ENCODE measurements around the gene RAD1.
A peak's percentile ranks its signal among the peaks of the same experiment; 100 is the strongest.

Gene RAD1

DNA sequence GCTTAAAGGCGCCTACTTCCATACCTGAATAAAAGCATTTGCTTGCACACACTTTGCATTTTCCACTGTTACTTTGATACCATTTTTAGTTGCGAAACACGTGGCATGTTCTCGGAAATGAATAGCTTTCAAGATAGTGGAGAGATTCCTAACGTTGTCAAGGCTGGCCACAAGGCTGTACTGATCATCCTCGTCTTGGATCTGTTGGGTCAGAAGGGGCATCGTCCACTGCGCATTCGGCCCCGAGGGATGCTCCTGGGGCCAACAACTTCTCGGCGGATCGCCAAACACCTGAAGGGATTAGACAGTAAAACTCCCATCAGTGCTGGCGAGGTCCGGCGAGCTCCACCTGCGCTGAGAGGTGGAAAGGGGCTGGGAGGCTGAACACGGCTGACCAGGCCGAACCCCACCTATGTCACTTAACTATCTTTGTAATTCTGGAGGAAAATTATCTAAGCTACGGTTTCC lies 599 bp downstream of the RAD1 start:
- DNase-seq = peak; percentile 18

DNA sequence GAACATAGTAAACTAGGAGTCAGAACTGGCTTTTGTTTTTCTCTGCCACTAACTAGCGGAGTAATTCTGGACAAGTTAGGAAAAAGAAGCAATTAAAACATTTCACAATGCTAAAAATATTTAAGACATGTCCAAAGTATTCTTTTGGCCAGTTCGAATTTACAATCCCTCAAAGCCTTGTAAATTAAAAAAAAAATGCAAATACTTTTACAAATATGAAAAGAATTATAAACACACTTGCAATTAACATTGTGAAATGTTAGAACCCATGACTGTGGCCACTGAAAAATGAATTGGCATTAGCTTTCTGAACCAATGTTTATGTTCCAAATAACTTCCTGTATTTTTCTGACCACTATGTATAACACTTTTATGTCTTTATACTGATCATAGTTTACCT lies 2.2 kb downstream of the RAD1 start:
- DNase-seq = no peak

DNA sequence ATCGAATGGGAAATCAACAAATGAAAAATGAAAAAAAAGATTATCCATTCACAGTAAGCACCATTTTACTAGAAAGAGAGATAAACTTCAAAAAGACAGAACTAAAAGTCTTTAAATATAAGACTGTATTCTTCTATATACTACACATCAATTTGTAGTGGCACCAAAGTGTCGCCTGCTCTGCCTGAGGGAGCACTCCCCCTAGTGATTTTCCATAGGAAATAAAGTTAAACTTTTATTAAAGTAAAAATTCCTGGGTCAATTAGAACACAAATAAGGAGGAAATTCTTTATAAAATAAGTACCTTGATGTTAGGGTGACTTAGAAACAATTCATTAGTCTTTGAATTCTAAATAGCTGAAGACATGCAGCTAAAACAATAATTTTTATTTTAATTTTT lies 9.7 kb downstream of the RAD1 start:
- no peak for DNase-seq

DNA sequence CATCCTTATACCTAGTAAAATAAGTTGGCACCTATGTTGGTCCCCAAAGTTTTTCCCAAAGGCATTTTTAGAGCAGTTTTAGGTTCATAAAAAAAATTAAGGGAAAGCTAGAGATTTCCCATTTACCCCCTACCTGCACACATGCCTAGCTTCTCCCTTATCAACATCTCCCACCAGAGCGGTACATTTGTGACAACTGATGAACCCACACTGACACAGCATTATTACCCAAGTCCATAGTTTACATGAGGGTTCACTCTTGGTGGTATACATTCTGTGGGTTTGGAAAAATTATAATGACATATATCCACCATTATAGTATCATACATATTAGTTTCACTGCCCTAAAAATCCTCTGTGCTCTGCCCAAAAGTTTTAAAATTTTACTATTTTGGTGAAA lies 12.0 kb downstream of the RAD1 start:
- no peak for DNase-seq

DNA sequence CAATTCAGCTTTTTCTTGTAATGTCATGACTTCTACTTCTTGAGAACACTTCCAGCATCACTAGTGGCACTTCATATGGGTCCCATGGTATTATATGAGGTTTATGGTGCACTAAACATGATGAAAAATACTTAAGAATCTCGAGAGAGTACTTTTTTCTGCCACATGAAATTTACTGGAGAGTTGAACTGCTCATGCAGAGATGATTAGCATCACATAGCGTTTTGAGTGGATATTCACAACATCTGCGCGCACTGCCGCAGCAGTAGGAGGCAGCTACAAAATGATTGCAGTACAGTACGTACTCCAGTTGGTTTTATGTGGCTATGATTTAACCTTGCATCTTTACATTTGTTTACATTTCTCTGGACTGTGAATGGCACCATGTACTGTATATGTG lies 14.7 kb downstream of the RAD1 start:
- DNase-seq = no peak

DNA sequence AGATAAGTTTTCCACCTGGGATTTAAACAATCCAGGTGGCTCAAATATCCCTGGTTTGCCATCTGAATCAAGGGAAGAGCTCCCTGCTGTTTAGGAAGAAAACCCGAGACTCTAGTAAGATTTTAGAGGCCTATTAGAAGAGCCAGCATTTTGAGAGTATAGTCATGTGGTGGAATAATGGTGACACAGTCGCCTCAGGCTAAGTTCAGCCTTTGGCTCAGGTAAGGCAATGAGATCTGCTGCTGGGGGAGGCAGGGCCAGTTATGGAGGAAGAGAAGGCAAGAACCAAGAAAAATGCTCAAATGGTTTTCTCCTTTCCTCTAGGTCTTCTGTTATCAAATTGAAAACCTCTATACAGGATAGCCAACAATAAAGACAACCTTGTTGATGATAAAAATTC lies 16.2 kb downstream of the RAD1 start:
- DNase-seq = no peak

DNA sequence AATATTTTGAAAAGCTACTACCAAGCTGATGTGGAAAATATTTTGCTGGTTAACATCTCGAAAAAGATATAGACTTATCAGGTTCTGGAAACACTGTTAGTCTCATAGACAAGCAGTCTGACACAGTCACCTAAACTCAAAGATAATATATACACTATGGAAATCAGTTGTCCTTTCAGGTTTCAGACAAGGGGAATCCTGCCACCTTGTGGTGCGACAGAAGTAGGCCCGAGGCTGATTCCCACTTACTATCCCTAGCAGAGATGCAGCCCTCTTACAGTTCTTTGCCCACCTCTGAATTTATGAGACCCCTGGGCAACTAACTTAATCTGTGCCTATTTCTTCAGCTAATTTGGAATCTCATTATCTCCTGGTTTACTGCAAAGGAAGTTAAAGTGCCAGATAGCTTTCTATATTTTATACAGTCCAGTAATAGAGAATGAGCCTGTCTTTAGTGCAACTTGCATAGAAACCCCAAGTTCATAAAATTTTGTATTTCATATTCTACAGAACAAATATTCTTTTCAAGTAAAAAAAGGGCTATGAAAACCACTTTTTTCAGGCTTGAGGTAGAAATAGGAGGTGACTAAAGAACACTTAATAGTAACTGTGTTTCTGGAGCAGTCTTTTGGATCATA lies 16.9 kb downstream of the RAD1 start:
- peak; percentile 71 for DNase-seq

DNA sequence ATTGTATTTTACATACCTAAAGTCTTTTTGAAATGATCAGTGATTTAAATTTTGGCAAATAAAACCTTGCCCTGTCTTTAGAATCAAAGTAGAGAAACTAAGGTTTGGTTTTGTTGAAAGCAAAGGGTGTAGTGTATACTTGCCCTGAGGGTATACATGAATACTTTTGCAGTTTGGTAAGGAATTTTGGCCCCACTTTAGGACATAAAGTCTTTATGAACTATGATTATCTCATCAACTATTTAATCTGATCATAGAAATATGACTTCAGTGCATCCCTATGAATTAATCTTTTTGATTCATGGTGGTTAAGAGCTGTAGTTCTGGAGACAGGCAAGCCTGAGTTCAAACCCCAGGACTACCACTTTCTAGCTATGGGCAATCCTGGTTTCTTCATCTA lies 17.7 kb downstream of the RAD1 start:
- no peak for DNase-seq

DNA sequence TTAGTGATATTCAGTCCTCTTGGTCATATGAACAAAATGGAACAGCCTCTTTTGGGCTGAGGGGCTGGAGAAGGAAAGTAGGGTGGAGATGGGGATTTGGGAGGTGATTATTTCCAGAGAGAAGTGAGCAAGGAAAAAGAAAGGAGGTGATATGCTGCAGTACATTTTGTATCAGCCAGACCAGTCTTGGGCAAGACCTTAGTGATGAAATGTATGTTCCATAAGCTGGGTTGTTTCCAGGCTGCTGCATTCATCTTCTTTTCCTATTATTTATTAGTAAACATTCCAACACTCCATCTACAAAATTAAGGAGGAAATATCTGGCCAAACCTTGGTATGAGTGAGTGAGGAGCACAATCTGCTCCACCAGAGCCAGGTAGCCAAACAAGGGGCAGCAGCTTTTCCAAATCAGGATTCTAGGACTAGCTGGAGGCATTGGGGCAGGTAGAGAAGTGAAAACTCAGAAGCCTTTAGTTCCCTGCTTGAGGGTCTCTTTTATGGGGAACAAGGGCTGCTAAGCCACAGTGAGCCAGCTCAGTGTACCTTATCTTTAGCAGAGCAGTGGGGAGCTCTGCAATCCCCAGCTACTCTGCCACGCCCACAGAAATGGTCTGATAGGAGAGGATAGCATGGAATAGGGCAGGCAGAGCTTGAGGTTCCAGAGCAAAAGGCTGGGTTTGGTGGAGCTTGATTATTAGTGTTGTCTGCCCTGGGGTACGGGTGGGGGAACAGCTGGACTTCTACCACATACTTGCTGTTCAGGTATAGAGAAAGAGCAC lies 19.5 kb downstream of the RAD1 start:
- no peak for DNase-seq

DNA sequence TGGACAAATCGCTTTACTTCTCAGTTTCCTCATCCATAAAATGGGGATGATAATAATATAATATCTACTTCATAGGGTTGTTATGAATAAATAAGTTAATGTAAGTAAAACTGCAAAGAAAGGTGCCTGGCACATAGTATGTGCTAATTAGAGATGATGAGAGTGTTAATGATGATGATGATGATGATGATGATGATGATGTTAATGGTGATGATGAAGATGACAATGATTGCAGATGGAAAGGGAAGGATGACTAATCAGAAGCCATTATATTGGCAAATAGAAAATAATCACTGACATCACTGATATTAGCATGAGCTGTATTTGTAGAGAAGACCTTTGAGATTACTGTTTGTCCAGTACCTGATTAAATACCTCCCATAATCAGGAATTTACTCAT lies 20.6 kb downstream of the RAD1 start:
- no peak for DNase-seq

DNA sequence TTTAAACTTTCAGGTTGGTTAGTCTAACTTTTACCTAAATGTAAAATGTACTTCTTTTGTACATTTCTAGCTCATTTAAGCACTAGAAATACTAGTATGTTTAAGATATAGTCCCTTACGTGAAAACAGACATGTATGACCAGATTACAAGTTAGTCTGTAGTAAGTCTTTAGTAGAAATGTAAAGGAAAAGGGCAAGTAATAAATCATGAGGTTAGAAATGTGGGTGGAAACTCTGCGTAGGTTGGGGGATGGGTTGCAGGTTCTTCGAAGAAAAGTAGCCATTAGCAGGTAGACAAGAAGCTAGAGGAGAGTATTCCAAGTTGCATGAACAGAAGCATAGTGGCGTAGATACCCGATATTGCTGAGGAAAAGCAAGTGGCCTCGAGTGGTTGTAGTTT lies 22.9 kb downstream of the RAD1 start:
- no peak for DNase-seq

DNA sequence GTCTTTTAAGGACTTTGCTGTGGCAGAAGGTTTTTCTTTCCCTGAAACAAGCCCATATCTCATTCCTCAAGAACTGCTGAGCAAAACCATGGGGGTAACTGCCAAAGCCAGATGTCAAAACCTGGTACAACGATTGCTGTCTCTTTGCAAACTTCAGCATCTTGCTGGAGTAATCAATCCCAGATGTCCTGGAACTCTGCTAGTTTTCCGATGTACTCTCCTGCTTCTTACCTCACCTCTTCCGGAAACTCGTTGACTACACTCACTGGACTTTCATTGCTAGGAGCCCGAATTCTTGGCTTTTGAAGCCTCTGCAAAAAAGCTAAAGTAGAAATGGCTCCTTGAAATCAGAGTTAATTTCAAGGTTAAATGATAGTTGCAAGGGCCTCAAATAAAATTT lies 23.3 kb downstream of the RAD1 start:
- DNase-seq = no peak

DNA sequence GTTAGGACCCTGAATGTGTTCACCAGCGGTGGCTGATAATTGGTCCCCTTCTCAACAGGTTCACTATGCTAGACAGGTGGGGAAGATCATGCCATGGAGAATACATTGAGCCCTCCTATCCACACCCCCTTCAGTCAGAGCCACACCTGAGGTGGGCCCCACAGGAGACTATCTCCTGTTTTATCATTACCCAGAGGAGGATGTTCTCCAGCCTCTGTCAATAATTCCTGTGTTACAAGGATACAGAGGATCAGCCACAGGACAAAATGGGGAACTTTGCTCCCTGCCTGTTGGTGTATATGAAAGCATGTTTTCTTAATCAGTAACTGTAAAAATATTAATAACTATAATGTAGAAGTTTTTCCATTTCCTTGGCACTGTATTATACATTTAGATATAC lies 25.9 kb downstream of the RAD1 start:
- DNase-seq = no peak

DNA sequence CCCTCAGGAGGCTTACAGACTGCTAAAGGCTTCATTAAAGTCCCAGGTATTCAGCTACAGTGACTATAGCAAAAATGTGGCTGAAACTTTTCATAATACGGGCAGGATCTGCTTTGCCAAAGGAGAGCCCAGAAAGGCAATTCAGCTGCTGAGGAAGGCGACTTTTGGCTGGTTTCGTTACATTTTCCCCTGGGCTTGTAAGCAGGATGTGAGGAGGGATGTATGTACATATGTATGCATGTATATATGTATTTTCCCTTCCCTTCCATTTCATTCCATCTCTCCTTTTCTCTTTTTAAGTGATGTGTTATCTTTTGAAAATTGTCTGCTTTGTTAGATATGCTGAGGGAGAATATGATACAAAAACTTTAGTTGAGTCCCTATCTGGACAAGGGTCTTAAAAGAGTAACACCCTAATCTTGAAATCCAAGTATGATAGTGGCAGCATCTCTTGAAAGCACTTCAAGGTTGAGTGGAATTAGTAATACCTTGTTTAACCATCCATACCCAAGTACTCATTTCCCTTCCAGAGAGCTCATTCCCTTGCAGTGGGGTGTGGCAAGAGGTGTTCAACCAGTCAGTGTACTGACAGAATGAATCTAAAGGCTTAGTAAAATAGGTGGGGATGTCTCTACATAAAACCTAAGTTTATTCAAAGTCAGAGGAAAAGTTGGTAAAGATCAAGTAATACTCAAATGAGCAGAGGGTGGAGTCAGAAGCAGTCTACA lies 28.7 kb downstream of the RAD1 start:
- DNase-seq = no peak

DNA sequence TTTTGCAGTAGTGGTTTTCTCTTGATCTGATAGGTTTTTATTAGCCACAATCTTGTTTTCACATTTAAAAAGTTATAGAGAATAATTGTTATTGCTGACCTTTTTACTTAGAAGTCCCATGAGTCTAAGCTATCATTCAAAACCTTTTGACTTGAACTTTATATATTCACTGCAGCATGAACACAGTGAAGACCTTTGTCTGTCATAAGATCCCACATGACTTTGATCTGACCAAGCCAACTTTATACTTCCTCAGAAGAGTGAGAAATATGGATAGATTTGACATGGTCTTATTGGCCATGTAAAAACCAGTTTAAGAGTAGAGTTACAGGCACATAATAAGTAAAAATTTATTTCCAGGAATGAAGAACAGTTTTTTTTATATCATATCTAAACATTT lies 34.1 kb downstream of the RAD1 start:
- no peak for DNase-seq

DNA sequence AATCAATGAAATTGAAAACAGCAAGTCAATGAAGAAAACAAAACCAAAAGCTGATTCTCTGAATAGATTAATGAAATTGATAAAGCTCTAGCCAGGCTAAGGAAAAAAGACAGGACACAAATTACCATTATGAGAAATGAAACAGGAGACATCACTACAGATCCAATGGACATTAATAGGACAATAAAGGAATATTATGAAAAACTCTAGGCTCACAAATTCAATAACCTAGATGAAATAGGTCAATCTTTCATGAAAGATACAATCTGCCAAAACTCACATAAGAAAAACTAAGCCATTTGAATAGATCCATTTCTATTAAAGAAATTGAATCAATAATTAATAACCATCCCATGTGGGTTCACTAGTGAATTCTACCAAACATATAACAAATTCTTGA lies 39.0 kb downstream of the RAD1 start:
- DNase-seq = no peak

DNA sequence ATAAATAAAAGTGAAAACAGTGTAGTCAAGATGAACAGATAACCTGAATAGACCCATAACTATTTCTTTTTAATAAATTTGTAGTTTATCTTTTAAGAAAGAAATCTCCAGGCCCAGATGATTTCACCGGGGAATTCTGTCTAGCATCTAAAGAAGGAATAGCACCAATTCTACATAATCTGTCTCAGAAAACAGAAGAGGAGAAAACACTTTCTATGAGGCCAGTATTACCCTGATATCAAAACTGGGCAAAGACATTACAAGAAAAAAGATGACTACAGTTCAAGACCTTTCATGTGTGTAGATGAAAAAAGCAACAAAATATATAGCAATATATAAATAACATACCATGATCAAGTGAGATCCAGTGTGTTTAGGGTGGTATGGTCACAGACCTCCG lies 44.9 kb downstream of the RAD1 start:
- DNase-seq = no peak

DNA sequence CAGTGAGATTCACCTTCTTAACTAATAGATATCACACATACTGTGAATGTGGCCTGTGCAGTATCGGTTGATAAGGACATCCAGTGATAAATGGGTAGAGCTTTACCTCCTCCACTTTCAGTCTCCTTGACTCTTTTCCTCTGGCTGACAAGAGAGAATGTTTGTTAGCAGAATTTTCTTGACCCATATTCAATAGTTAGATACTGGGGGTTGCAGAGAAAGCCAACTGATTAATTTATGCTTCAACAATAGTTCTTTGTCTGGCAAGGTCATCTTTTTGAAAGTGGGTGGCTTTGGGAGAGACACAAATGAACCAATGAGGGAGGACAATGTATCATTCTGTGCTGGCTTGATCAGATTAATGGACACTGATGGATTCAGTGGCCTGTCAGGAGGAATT lies 46.0 kb downstream of the RAD1 start:
- DNase-seq = no peak

DNA sequence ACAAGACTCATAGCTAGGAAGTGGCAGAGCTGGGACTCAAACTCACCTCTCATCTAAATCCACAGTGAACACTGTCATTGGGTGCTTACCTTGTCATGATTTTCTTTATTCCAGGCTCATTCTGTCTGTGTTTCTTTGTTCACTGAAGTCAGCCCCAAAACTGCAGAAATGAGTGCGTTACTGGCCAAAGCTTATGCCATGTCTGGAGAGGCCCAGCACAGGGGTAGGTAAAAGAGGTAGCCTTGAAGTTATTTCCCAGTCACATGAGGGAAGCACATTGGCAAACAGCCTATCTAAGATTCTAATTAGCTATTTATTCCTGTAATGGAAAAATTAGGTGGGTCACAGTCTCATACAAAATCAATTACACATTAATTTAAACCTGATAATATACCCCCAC lies 46.5 kb downstream of the RAD1 start:
- DNase-seq = no peak

DNA sequence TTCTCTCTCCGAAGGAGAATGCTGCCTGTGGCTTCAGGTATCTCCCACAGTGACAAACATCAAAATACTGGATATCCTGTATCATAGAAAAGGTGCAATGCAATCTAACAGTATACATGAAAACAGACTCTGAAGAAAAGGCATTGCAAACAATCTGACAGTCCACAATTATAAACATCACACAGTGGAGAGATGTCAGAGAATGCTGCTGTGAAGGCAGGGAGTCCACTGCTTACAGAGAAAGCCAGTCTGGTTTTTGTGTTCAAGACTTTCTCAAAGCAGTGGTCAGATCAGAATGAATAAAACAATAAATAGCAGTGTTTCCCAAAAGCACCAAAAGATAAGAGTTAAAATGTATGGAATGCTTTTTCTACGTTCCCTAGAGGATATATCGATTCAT lies 47.6 kb downstream of the RAD1 start:
- DNase-seq = no peak

DNA sequence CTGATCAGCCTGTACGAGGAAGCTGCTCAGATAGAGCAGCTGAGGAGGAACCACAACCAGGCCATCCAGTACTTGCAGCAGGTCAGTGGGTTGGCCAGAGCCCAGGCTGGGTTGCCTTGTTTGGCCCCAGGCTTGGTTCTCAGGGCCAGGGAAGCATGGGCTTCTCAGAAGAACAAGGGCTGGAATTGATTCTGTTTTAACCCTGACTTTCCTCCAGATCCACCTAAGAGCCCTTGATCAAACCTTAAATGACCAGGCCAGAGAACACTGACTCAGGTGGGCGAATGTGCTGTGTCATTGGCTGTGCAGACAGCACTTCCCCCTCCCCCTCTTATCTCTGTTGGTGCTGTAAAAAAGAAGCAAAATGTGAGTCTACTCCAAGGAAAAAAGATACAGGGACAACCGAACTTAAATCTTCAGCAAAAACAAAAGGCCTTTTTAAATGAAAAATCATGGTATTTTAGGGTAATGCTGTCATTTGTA lies 48.3 kb downstream of the RAD1 start:
- no peak for DNase-seq

DNA sequence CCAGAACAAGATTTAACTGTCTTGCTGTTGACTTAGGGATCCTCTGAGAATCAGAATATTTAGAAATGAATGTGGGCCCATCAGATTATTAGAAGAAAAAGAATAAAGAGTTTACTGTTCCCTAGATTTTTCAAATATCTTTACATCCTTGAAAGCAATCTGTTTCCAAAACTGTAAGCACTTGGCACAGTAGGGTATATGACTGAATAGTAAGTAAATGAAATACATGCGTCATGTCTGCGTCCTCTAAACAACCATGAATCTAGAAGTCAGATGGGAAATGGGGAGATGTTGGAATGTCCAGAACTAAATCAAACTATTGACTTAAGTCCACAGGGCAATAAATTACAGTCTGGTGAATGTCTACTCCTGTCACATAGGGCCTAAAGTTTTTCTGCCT lies 50.2 kb downstream of the RAD1 start:
- no peak for DNase-seq

DNA sequence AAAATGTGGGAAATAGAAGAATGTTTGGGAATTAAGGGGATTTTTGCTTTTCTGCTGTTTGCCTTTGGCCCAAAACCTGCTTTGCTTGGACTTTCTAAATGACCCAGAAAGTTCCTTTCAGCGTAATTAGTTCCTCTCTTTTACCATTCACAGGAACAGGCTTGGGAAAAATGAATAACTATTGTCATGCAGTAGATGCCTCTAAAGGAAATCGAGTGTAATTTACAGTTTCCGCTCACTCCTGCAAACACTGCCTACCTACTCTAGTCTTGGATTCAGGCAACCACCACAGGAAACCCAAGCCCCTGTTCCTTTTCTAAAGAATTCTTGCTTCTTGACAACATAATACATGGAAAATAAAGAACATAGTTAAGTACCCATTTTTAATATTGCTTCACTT lies 51.4 kb downstream of the RAD1 start:
- DNase-seq = no peak

DNA sequence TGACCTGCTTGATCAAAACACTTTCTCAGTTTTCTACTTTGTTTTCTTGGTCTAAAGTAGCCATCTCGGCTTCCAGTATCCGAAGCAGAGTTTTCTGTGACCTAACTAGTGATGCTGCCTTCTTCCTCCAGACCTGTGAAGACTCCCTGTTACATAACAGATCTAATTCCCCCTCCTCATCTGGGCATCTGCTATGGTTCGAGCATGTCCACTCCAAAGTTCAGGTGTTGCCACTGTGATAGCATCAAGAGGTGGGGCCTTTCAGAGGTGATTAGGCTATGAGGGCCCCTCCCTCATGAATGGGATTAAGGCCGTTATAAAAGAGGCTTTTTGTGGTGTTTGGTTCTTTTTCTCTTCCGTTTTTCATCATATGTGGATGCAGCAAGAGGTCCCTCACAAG lies 56.1 kb downstream of the RAD1 start:
- no peak for DNase-seq
